HG03135 (cell line): Measurements from ENCODE around the gene PI4KA.
"Not testable (repeated sequence)": the region's sequence is repeated elsewhere in the genome, so short reads cannot be mapped to it uniquely, and the experiment has no call there.

Source experiments
- ATAC-seq: cut with Tn5 transposase; IDR thresholded peaks from one replicate; pipeline ENCODE4 v1.9.1; 2021; ENCODE audit warnings: mild to moderate bottlenecking, moderate library complexity; ENCODE audit not compliant: unreplicated experiment

The PI4KA gene

GRCh38 chr22:20752104-20752741, 106.4 kb downstream of the PI4KA start:
- ATAC-seq, result no peak

GRCh38 chr22:20751185-20751851, 107.3 kb downstream of the PI4KA start:
- ATAC-seq, result no peak

GRCh38 chr22:20750461-20751184, 108.0 kb downstream of the PI4KA start:
- ATAC-seq, result no peak

- no peak for ATAC-seq
Observed at GRCh38 chr22:20749453-20749852, 109.2 kb downstream of the PI4KA start.

GRCh38 chr22:20748731-20749428, 109.7 kb downstream of the PI4KA start:
- peak; percentile 57 for ATAC-seq

GRCh38 chr22:20748082-20748481, 110.5 kb downstream of the PI4KA start:
- ATAC-seq, result no peak

GRCh38 chr22:20747223-20747622, 111.4 kb downstream of the PI4KA start:
- ATAC-seq, result no peak

GRCh38 chr22:20746431-20747189, 112.0 kb downstream of the PI4KA start:
- ATAC-seq, result no peak

GRCh38 chr22:20745119-20745518, 113.5 kb downstream of the PI4KA start:
- ATAC-seq, result no peak

GRCh38 chr22:20744456-20744855, 114.2 kb downstream of the PI4KA start:
- no peak for ATAC-seq

GRCh38 chr22:20742764-20743163, 115.8 kb downstream of the PI4KA start:
- no peak for ATAC-seq

GRCh38 chr22:20741634-20742581, 116.7 kb downstream of the PI4KA start:
- no peak for ATAC-seq

- ATAC-seq, result no peak
Observed at GRCh38 chr22:20741008-20741633, 117.5 kb downstream of the PI4KA start.

GRCh38 chr22:20740222-20740951, 118.2 kb downstream of the PI4KA start:
- no peak for ATAC-seq

- no peak for ATAC-seq
Observed at GRCh38 chr22:20738394-20739089, 120.1 kb downstream of the PI4KA start.

GRCh38 chr22:20736891-20737290, 121.7 kb downstream of the PI4KA start:
- ATAC-seq, result not testable (repeated sequence)

GRCh38 chr22:20735356-20736162, 123.1 kb downstream of the PI4KA start:
- ATAC-seq, result not testable (repeated sequence)
